HFFc6 (cell line): ENCODE results near the gene BBS1. TPM values are rescaled to one million over a fixed set of nuclear protein-coding genes. Genes with fewer than 3 reads are reported as not detected.

Experiments
- DNase-seq: peaks from one replicate; pipeline ENCODE4 v3.0.0-alpha.2; 2018
- H3K27ac Mint-ChIP-seq: 2 replicates; pipeline ENCODE4 v1.8.0; 2020; ENCODE audit warnings: mild to moderate bottlenecking, mixed read lengths
- H3K27me3 Mint-ChIP-seq: 2 replicates; pipeline ENCODE4 v1.8.0; 2021; ENCODE audit warnings: mild to moderate bottlenecking, moderate library complexity, mixed read lengths; ENCODE audit not compliant: insufficient read depth
- H3K36me3 Mint-ChIP-seq: 2 replicates; pipeline ENCODE4 v1.8.0; 2021; ENCODE audit warnings: low read depth, mixed read lengths
- H3K4me1 Mint-ChIP-seq: 2 replicates; pipeline ENCODE4 v1.8.0; 2020; ENCODE audit warnings: low read depth, mixed read lengths
- H3K4me3 Mint-ChIP-seq: 2 replicates; pipeline ENCODE4 v1.8.0; 2020; ENCODE audit warnings: mild to moderate bottlenecking, moderate library complexity, mixed read lengths
- H3K9me3 Mint-ChIP-seq: 2 replicates; pipeline ENCODE4 v1.8.0; 2020; ENCODE audit warnings: mild to moderate bottlenecking, mixed read lengths
- CTCF ChIP-seq: fragments of 200-600 bp; sonication (generic); IDR thresholded peaks from 2 replicates; pipeline ENCODE4 v1.5.0; 2021; ENCODE audit warnings: antibody characterized with exemption, mild to moderate bottlenecking
- total RNA-seq, 6 experiments: library from RNA; stranded (reverse); fragmentation: NEBNext Ultra II Directional; extraction: Animal tissue kit (Norgen Biotek cat#: 25700); gene quantifications; 2 replicates in 1 of 6; 3 replicates in 5 of 6; pipeline ENCODE4 v1.2.3, GENCODE V29; 2021

BBS1 gene
- total RNA-seq, 6 experiments from 2014 or later, result 14.9 to 21.4 (median 17.3) TPM

GRCh38 chr11:66566221-66566620, 55.8 kb downstream of the BBS1 start:
- H3K9me3 Mint-ChIP-seq, result no peaks in the 10 kb centered on the region
- no peaks in the 10 kb centered on the region for H3K36me3 Mint-ChIP-seq
- H3K27me3 Mint-ChIP-seq, result peaks cover 8% of the 10 kb centered on the region
- no peak for TF ChIP-seq CTCF
- H3K4me1 Mint-ChIP-seq, result peaks cover 5% of the 10 kb centered on the region; the same call in 1 of the 2 replicates
- H3K27ac Mint-ChIP-seq, result no peak overlapping the region
- no peak for DNase-seq
- no peak overlapping the region for H3K4me3 Mint-ChIP-seq

GRCh38 chr11:66567787-66568123, 57.3 kb downstream of the BBS1 start:
- no peak; the same call in 1 of the 2 replicates for TF ChIP-seq CTCF
- Mint-ChIP-seq H3K27ac (no peak overlapping the region), H3K9me3 (no peaks in the 10 kb centered on the region), H3K4me1 (peaks cover 5% of the 10 kb centered on the region; the same call in 1 of the 2 replicates), H3K4me3 (peak overlapping the region; percentile 65), H3K27me3 (peaks cover 15% of the 10 kb centered on the region), H3K36me3 (no peaks in the 10 kb centered on the region)
- DNase-seq, result no peak

GRCh38 chr11:66568124-66568916, 57.9 kb downstream of the BBS1 start, which contains the start of gene CTSF:
CTSF (minus strand) TSS chr11:66568606; CDS start chr11:66568486, 120 bp downstream.
- peak; percentile 60 for DNase-seq
- TF ChIP-seq CTCF, result no peak
- Mint-ChIP-seq H3K4me1 (peaks cover 5% of the 10 kb centered on the region; the same call in 1 of the 2 replicates), H3K27me3 (peaks cover 15% of the 10 kb centered on the region), H3K4me3 (peak within 1 kb of the TSS; percentile 83), H3K36me3 (no peaks in the 10 kb centered on the region), H3K27ac (peak within 1 kb of the TSS; percentile 60), H3K9me3 (no peaks in the 10 kb centered on the region)

- Mint-ChIP-seq H3K4me3 (no peak overlapping the region), H3K36me3 (0 out of 2 replicates have a peak, but pooled peaks cover 4% of the 10 kb centered on the region), H3K9me3 (no peaks in the 10 kb centered on the region), H3K27me3 (peaks cover 21% of the 10 kb centered on the region), H3K27ac (no peak overlapping the region), H3K4me1 (peaks cover 9% of the 10 kb centered on the region)
- TF ChIP-seq CTCF, result no peak
- no peak for DNase-seq
Measured at GRCh38 chr11:66569076-66569475, 58.6 kb downstream of the BBS1 start.

GRCh38 chr11:66570079-66570849, 59.8 kb downstream of the BBS1 start:
- Mint-ChIP-seq H3K27ac (no peak overlapping the region), H3K9me3 (no peaks in the 10 kb centered on the region), H3K27me3 (peaks cover 31% of the 10 kb centered on the region), H3K36me3 (0 out of 2 replicates have a peak, but pooled peaks cover 5% of the 10 kb centered on the region), H3K4me1 (peaks cover 18% of the 10 kb centered on the region), H3K4me3 (no peak overlapping the region)
- TF ChIP-seq CTCF, result no peak
- no peak for DNase-seq
